Measurements from ENCODE around the gene SLC35B2. TPM values are rescaled to one million over a fixed set of nuclear protein-coding genes. Genes with fewer than 3 reads are reported as not detected.

The SLC35B2 gene
- total and polyA plus RNA-seq, 10 of the 15 experiments (the other 5 are each of a cell fraction or from before 2014, with no cell fraction given) = 11.3 to 45.4 (median 33.8) TPM

DNA sequence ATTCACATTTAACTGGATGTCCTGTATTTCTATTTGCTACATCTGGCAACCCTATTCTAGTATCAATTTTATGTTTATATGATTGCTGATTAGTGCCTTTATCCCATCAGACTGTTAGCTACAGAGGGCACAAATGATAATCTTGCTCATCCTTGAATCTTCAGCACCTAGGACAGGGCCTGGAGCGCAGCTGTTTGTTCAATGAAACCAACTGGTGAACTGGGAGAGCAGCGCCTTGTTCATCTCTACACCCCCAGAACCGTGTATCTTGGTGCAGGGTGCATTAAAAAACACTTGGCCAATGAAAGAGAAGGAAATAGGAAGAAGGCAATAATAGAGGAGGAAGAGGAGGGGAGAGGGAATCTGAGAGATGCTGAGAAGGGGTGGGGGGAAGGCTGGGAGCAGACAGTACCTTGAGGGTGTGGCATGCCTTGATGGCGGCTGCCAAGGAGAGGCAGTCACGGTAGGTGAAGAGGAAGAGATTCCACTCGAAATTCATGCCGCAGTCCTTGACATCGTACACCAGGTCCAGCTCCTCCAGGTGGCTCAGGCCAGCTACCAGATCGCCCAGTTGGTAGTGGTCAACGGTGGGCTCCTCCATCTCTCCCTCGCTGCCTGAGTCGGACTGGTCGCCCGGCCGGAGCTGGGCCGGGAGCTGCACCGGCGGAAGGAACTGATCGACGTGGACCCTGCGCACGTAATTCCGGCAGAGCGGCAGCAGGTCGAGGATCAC lies 28.4 kb upstream of the SLC35B2 start (continued):
- TF ChIP-seq, protein P1, sequence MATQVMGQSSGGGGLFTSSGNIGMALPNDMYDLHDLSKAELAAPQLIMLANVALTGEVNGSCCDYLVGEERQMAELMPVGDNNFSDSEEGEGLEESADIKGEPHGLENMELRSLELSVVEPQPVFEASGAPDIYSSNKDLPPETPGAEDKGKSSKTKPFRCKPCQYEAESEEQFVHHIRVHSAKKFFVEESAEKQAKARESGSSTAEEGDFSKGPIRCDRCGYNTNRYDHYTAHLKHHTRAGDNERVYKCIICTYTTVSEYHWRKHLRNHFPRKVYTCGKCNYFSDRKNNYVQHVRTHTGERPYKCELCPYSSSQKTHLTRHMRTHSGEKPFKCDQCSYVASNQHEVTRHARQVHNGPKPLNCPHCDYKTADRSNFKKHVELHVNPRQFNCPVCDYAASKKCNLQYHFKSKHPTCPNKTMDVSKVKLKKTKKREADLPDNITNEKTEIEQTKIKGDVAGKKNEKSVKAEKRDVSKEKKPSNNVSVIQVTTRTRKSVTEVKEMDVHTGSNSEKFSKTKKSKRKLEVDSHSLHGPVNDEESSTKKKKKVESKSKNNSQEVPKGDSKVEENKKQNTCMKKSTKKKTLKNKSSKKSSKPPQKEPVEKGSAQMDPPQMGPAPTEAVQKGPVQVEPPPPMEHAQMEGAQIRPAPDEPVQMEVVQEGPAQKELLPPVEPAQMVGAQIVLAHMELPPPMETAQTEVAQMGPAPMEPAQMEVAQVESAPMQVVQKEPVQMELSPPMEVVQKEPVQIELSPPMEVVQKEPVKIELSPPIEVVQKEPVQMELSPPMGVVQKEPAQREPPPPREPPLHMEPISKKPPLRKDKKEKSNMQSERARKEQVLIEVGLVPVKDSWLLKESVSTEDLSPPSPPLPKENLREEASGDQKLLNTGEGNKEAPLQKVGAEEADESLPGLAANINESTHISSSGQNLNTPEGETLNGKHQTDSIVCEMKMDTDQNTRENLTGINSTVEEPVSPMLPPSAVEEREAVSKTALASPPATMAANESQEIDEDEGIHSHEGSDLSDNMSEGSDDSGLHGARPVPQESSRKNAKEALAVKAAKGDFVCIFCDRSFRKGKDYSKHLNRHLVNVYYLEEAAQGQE (IDR thresholded peaks at IDR 0.05; ENCODE audit: low read depth, low read length) = peak; percentile 83
- no peak for TF ChIP-seq CHD1 (IDR thresholded peaks at IDR 0.05; ENCODE audit: low read depth, low read length)
- TF ChIP-seq, protein P2, sequence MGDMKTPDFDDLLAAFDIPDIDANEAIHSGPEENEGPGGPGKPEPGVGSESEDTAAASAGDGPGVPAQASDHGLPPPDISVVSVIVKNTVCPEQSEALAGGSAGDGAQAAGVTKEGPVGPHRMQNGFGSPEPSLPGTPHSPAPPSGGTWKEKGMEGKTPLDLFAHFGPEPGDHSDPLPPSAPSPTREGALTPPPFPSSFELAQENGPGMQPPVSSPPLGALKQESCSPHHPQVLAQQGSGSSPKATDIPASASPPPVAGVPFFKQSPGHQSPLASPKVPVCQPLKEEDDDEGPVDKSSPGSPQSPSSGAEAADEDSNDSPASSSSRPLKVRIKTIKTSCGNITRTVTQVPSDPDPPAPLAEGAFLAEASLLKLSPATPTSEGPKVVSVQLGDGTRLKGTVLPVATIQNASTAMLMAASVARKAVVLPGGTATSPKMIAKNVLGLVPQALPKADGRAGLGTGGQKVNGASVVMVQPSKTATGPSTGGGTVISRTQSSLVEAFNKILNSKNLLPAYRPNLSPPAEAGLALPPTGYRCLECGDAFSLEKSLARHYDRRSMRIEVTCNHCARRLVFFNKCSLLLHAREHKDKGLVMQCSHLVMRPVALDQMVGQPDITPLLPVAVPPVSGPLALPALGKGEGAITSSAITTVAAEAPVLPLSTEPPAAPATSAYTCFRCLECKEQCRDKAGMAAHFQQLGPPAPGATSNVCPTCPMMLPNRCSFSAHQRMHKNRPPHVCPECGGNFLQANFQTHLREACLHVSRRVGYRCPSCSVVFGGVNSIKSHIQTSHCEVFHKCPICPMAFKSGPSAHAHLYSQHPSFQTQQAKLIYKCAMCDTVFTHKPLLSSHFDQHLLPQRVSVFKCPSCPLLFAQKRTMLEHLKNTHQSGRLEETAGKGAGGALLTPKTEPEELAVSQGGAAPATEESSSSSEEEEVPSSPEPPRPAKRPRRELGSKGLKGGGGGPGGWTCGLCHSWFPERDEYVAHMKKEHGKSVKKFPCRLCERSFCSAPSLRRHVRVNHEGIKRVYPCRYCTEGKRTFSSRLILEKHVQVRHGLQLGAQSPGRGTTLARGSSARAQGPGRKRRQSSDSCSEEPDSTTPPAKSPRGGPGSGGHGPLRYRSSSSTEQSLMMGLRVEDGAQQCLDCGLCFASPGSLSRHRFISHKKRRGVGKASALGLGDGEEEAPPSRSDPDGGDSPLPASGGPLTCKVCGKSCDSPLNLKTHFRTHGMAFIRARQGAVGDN (IDR thresholded peaks at IDR 0.05) = no peak
- TF ChIP-seq NFIC (IDR thresholded peaks at IDR 0.05; ENCODE audit: low read depth, low read length) = no peak
- no peak for TF ChIP-seq POLR2AphosphoS5 (IDR thresholded peaks at IDR 0.05; ENCODE audit: low read length)
- TF ChIP-seq ZNF384 (IDR thresholded peaks at IDR 0.05; ENCODE audit: borderline replicate concordance, low read depth, low read length) = no peak
- peak; percentile 38; the same call in 1 of the 2 replicates for TF ChIP-seq SIN3A (IDR thresholded peaks at IDR 0.05; ENCODE audit: low read depth, low read length)
- TF ChIP-seq FOXK2 (IDR thresholded peaks at IDR 0.05) = no peak
- TF ChIP-seq CBX5 (IDR thresholded peaks at IDR 0.05; ENCODE audit: low read depth) = no peak

Measured in GM12878 (cell line).